Progenitor cell of endocrine pancreas (in vitro differentiated cells): ENCODE data around the gene SH3PXD2B. TPM values are rescaled to one million over a fixed set of nuclear protein-coding genes. Genes with fewer than 3 reads are reported as not detected.

ENCODE experiments used
- DNase-seq: peaks from one replicate; pipeline ENCODE4 v3.0.0; 2021; ENCODE audit warnings: low spot score; ENCODE audit not compliant: unreplicated experiment
- H3K27ac Mint-ChIP-seq: 2 replicates; pipeline ENCODE4 v1.8.0; 2021; ENCODE audit warnings: mild to moderate bottlenecking, moderate library complexity, mixed read lengths
- H3K27me3 Mint-ChIP-seq: 2 replicates; pipeline ENCODE4 v1.8.0; 2021; ENCODE audit warnings: mixed read lengths
- H3K36me3 Mint-ChIP-seq: 2 replicates; pipeline ENCODE4 v1.8.0; 2022; ENCODE audit warnings: mixed read lengths; ENCODE audit not compliant: insufficient read depth
- H3K4me1 Mint-ChIP-seq: 2 replicates; pipeline ENCODE4 v1.8.0; 2021; ENCODE audit warnings: low read depth, mixed read lengths
- H3K4me3 Mint-ChIP-seq: 2 replicates; pipeline ENCODE4 v1.8.0; 2021; ENCODE audit warnings: low read depth, mild to moderate bottlenecking, moderate library complexity, mixed read lengths
- H3K9me3 Mint-ChIP-seq: 2 replicates; pipeline ENCODE4 v1.8.0; 2021; ENCODE audit warnings: low read depth, mixed read lengths
- total RNA-seq: library from RNA; stranded (reverse); gene quantifications from 2 replicates; pipeline ENCODE4 v1.2.1, GENCODE V29; 2021
- TF ChIP-seq, protein P1 (sequence below): fragments of 200-600 bp; sonication (generic); IDR thresholded peaks from one replicate; pipeline ENCODE4 v1.5.0; 2021; ENCODE audit warnings: antibody characterized with exemption, mild to moderate bottlenecking; ENCODE audit not compliant: unreplicated experiment

Gene SH3PXD2B
- total RNA-seq, 1 donor from 2014 or later, result 79.8 TPM

DNA sequence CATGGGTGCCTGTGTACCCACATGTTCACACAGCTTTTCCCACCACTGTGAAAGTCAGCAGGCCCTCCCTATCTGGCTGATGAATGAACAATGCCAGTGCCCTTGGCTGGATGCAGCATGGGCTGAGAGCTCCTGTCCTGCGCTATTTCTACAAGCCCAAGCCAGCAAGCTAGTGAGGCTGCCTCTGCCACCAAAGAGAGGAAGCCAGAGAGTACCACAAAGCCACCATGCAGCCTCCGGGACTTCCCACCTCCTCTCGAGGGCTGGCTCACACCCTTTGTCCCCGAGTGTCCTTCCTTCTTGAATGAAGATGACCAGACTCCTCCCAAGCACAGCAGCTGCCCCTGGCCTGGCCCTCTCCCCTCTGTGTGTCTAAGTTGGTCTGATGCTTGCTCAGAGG, 76.5 kb downstream of the SH3PXD2B start:
- peak overlapping the region; percentile 71 for H3K27ac Mint-ChIP-seq
- no peak for DNase-seq
- TF ChIP-seq, protein P1, sequence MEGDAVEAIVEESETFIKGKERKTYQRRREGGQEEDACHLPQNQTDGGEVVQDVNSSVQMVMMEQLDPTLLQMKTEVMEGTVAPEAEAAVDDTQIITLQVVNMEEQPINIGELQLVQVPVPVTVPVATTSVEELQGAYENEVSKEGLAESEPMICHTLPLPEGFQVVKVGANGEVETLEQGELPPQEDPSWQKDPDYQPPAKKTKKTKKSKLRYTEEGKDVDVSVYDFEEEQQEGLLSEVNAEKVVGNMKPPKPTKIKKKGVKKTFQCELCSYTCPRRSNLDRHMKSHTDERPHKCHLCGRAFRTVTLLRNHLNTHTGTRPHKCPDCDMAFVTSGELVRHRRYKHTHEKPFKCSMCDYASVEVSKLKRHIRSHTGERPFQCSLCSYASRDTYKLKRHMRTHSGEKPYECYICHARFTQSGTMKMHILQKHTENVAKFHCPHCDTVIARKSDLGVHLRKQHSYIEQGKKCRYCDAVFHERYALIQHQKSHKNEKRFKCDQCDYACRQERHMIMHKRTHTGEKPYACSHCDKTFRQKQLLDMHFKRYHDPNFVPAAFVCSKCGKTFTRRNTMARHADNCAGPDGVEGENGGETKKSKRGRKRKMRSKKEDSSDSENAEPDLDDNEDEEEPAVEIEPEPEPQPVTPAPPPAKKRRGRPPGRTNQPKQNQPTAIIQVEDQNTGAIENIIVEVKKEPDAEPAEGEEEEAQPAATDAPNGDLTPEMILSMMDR, result no peak
- no peaks in the 10 kb centered on the region for H3K9me3 Mint-ChIP-seq
- H3K27me3 Mint-ChIP-seq, result no peaks in the 10 kb centered on the region
- H3K4me1 Mint-ChIP-seq, result peaks cover under 1% of the 10 kb centered on the region
- H3K4me3 Mint-ChIP-seq, result no peak overlapping the region
- H3K36me3 Mint-ChIP-seq, result peaks cover 42% of the 10 kb centered on the region

DNA sequence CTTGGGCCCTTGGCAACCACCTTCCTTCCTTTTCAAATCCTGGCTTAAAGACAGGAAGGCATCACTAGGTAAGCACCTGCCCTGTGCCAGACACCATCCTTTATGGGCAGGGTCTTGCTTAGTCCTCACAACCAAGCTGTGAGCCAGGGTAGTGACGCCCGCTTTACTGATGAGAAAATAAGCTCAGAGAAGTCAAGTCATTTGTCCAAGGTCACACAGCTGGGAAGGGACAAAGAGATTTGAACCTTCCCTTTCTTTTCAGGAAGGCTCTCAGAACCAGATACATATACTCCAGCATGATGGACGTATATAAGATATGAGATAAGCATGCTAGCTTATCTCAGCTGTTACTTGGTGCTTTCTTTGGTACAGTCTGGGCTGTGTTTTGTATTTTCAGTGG, 76.9 kb downstream of the SH3PXD2B start:
- no peak overlapping the region for H3K27ac Mint-ChIP-seq
- H3K4me3 Mint-ChIP-seq, result no peak overlapping the region
- H3K9me3 Mint-ChIP-seq, result no peaks in the 10 kb centered on the region
- DNase-seq, result no peak
- H3K4me1 Mint-ChIP-seq, result no peaks in the 10 kb centered on the region
- TF ChIP-seq, protein P1, result no peak
- no peaks in the 10 kb centered on the region for H3K27me3 Mint-ChIP-seq
- peaks cover 45% of the 10 kb centered on the region for H3K36me3 Mint-ChIP-seq

DNA sequence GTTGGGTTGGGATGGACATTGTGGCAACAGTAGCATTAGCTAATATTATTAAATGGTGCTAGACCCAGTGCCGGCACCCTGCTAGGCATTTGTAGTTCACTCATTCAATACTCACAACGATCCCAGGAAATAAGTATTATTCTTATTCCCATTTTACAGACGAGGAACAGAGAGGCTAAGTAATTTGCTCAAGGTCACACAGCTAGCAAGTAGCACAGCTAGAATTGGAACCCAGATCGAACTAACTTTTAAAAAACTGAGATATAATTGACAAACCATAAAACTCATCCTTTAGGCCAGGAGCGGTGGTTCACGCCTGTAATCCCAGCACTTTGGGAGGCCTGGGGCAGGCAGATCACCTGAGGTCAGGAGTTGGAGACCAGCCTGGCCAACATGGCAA, 79.5 kb downstream of the SH3PXD2B start:
- Mint-ChIP-seq H3K27me3 (no peaks in the 10 kb centered on the region), H3K4me1 (no peaks in the 10 kb centered on the region)
- DNase-seq, result no peak

DNA sequence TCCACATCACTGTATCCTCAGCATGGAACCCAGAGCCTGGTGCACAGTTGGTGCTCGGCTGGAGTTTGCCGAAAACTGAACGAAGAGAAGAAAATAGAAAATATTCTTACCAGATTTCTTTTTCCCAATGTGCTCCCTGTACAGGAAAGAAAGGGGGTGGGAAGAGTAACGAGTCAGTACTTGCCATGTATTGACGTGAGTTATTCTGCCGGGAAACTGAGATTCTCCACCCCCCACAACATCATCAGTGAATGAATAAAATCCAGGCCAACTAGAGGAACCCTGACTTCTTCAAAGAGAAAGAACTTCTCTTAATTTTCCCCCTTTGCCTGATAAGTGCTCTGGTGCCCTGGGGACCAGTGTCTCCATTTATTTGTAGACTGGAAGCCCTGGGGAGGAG, 80.6 kb downstream of the SH3PXD2B start:
- Mint-ChIP-seq H3K4me3 (no peak overlapping the region), H3K27ac (no peak overlapping the region), H3K4me1 (no peaks in the 10 kb centered on the region), H3K9me3 (peaks cover 12% of the 10 kb centered on the region), H3K27me3 (no peaks in the 10 kb centered on the region), H3K36me3 (peaks cover 53% of the 10 kb centered on the region)
- no peak for DNase-seq
- TF ChIP-seq, protein P1, result no peak

More for the DNA sequence above, 79.5 kb downstream of the SH3PXD2B start:
- Mint-ChIP-seq H3K4me3 (no peak overlapping the region), H3K9me3 (peaks cover 12% of the 10 kb centered on the region), H3K36me3 (peaks cover 52% of the 10 kb centered on the region), H3K27ac (no peak overlapping the region)
- TF ChIP-seq, protein P1, result no peak

DNA sequence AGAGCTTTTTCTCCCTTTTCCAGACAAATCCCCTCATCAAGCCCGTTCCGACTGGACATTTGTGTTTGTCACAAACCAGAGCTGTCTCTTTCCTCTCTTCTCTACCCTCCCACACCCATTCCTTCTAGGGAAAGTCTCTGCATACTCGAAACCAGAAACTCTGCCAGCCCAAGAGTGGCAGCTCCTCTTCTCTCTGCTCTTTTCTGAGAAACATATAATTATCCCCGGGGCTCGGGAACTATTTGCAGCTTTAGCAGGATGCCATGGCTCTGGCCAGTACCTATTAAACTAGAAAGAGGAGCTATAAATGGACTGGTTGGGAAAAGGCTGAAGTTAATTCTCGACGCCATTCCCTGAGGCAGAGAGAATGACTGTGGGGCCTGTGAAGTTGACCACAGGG, 82.6 kb downstream of the SH3PXD2B start:
- no peaks in the 10 kb centered on the region for H3K27me3 Mint-ChIP-seq
- H3K4me3 Mint-ChIP-seq, result no peak overlapping the region
- H3K36me3 Mint-ChIP-seq, result peaks cover 55% of the 10 kb centered on the region
- no peaks in the 10 kb centered on the region for H3K4me1 Mint-ChIP-seq
- peaks cover 12% of the 10 kb centered on the region for H3K9me3 Mint-ChIP-seq
- H3K27ac Mint-ChIP-seq, result no peak overlapping the region
- no peak for DNase-seq
- TF ChIP-seq, protein P1, result no peak
